WI38 (cell line): ENCODE results near the gene CDKN2B.

ENCODE experiments used
- H3K4me3 ChIP-seq: 2 replicates; pipeline ENCODE4 v1.5.1; 2011; ENCODE audit warnings: low read depth, mild to moderate bottlenecking, control low read depth, low read length
- TF ChIP-seq, protein P1 (sequence below): IDR thresholded peaks from 2 replicates; pipeline ENCODE4 v1.5.1; 2012; ENCODE audit warnings: low read depth, mild to moderate bottlenecking, control low read depth, low read length

CDKN2B gene

DNA sequence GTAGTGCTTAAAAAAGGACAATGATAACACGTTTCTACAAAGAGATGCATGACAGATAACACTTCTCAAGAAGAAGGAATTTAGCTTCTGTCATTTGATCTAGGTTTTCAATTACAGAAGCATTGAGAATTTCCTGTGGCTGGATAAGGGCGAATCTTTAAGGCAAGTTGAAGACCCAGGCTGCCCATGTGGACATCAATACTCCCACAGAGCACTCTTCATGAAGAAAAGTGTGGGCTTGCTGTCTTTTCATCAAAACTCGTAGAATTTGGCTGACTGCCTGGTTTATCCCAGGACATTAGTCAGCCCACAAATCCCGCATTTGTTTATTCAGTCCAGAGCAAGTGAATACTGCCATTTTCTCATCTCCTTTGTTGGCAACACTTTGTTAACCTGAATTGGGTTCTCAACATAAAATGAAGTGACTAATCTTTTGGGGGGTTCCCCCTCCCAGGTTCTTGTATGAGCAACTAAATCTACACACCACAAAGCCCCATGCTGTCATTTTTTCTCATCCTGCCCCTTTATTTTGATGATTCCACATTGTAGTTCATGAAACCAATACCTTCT lies 43.4 kb upstream of the CDKN2B start:
- no peak overlapping the region for H3K4me3 ChIP-seq
- TF ChIP-seq, protein P1, sequence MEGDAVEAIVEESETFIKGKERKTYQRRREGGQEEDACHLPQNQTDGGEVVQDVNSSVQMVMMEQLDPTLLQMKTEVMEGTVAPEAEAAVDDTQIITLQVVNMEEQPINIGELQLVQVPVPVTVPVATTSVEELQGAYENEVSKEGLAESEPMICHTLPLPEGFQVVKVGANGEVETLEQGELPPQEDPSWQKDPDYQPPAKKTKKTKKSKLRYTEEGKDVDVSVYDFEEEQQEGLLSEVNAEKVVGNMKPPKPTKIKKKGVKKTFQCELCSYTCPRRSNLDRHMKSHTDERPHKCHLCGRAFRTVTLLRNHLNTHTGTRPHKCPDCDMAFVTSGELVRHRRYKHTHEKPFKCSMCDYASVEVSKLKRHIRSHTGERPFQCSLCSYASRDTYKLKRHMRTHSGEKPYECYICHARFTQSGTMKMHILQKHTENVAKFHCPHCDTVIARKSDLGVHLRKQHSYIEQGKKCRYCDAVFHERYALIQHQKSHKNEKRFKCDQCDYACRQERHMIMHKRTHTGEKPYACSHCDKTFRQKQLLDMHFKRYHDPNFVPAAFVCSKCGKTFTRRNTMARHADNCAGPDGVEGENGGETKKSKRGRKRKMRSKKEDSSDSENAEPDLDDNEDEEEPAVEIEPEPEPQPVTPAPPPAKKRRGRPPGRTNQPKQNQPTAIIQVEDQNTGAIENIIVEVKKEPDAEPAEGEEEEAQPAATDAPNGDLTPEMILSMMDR = no peak

DNA sequence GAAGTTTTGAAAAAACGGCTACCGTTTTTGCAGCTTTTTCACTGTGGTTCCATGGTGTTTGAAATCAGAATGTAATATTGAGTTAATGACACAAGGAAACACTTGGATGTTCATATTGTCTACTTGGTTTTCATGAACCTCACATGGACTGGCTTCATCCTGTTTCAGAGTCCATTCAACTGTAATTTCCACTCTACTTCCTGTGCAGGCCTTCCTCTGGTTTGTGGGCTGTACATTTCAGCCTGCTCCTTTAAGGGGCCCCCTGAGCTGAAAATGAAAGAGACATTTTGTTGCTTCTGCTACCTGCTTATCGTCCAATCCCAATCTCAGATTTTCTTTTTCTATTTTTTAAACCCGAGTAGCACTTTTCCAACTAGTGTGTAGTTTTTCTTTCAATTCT lies 41.8 kb upstream of the CDKN2B start:
- no peak overlapping the region for H3K4me3 ChIP-seq
- TF ChIP-seq, protein P1 = no peak

DNA sequence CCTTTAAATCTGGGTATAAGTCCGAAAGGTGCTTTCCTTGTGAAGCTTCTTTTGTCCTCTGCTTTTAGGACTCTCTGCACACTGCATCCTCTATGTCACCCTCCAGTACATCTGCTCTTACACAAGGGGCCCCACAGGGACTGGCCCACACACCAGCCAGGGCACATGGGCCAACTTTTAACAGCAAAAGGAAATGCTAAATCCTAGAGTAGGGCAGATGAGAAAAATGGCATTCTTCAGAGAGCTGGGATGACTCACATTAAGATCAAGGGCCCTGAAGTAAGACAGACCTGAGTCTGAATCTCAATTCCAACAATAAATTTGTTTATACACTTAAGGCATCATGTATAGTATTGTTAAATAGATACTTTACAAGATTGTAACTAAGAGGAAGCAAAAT lies 40.3 kb upstream of the CDKN2B start:
- no peak overlapping the region for H3K4me3 ChIP-seq
- TF ChIP-seq, protein P1 = no peak

DNA sequence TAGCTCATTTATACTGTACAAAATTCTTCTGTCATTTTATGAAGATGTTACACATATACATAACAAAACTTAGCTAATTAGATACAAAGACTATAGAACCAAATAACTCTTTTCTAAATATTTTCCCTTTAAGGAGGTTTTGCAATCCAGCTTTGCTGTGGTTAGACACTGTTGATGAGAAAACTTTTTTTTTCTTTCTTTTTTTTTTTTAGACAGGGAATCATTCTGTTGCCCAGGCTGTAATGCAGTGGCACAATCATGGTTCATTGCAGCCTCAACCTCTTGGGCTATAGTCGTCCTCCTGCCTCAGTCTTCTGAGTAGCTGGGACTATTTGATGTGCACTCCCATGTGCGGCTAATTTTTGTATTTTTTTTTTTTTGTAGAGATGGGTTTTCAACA lies 38.5 kb upstream of the CDKN2B start:
- no peak overlapping the region for H3K4me3 ChIP-seq
- TF ChIP-seq, protein P1 = no peak

DNA sequence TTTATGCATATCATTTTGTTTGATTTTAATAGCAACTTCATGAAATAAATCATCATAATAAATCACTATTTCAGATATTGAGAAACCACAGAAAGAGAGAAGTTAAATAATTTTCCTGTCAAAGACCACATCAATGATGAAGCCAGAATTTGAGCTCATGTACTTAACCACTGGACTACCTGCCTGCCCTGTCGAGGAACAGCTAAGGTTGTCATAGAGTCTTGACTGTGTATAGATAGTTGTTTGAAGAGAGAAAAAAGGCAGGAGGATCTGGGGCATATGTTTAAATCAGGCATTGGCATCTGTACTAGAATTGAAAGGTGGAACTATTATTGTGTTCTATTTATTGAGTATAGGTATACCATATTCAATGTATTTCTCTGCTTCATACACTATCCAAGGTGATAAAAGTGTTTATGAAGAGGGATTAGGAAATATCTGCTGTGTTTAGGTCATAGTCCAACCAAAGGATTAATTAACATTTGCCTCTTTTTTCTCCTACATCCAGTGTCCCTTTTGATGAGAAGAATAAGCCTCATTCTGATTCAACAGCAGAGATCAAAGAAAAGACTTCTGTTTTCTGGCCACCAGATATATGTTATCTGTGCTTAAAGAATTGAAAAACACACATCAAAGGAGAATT lies 37.3 kb upstream of the CDKN2B start:
- no peak overlapping the region for H3K4me3 ChIP-seq
- TF ChIP-seq, protein P1 = no peak

DNA sequence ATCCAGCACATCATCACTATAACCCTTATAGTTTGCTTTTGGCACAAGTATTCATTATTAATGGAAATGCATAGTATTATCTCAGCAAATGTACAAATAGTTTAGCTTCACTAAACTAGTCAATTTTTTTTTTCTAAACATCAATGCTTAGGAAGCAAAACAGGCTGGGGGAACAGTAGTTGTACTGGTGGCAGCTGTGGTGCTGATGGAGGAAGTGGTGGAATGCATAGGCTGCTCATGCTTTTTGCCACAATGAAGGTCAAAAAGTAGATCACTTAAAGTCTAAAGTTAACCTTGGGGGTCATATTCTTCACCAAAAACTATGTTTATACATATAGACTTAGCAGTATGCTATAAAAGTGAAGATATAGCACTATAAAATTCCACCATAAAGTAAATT lies 36.3 kb upstream of the CDKN2B start:
- TF ChIP-seq, protein P1 = no peak
- H3K4me3 ChIP-seq = no peak overlapping the region

DNA sequence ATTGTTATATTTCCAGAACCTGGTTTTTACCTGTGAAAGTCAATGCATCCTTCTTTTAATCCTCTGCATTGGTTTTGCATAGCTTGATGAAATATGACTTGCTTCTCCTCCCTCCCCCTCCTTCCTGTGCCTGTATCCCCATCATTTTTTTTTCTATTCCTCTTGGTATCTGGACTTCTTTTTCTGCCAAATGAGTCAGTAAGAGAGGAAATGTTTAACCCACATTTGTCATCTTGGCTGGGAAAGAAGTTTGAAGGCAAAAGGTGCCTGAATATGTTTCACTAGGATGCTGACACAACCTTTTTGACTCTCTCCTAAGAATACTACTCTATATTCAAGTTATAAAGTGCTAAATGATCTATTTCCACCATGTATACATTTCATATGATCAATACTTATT lies 35.5 kb upstream of the CDKN2B start:
- H3K4me3 ChIP-seq = no peak overlapping the region
- TF ChIP-seq, protein P1 = no peak
